Measurements from ENCODE around the gene MAP3K7CL.

- TF ChIP-seq SP1 (IDR thresholded peaks at IDR 0.05) = no peak
- TF ChIP-seq FOXM1 (IDR thresholded peaks at IDR 0.05; ENCODE audit: borderline replicate concordance) = no peak
- TF ChIP-seq ZNF384 (IDR thresholded peaks at IDR 0.05) = no peak
- no peak for TF ChIP-seq CTBP1 (IDR thresholded peaks at IDR 0.05; ENCODE audit: borderline replicate concordance)
- TF ChIP-seq SUZ12 (IDR thresholded peaks at IDR 0.05) = no peak
- no peak for TF ChIP-seq HDGF (IDR thresholded peaks at IDR 0.05; ENCODE audit: borderline replicate concordance)
- peak; percentile 60 for TF ChIP-seq L3MBTL2 (conservative IDR thresholded peaks at IDR 0.05)
- no peak for TF ChIP-seq FOXA1 (IDR thresholded peaks at IDR 0.05)
- no peak for TF ChIP-seq ARNT (IDR thresholded peaks at IDR 0.05)
These were observed 26.2 kb upstream of the MAP3K7CL start for GRCh38 chr21:29104239-29104708.

All from HEK293T (cell line).